SK-N-SH (cell line): ENCODE measurements around the gene S1PR3. TPM values are rescaled to one million over a fixed set of nuclear protein-coding genes. Genes with fewer than 3 reads are reported as not detected.

Source experiments
- CTCF ChIA-PET: fragments of 300-600, 350-600 bp; formaldehyde crosslinking; extraction: SDS; loops from one replicate; lab custom pipeline; 2021; lab: Yijun Ruan, JAX
- POLR2A ChIA-PET: fragments of 350-600 bp; sonication (Branson Sonifier 250); formaldehyde crosslinking; extraction: SDS; loops from one replicate; lab custom pipeline; 2020; ENCODE audit warnings: antibody characterized with exemption, inconsistent platforms; lab: Yijun Ruan, JAX
- DNase-seq: peaks from one replicate; pipeline ENCODE4 v3.0.0; 2012
- H2AFZ ChIP-seq: fragments of 200-600 bp; sonication (generic); 2 replicates; pipeline ENCODE4 v1.8.1; 2016; ENCODE audit warnings: antibody characterized with exemption, mild to moderate bottlenecking, low read depth
- H3F3A ChIP-seq: fragments of 200-600 bp; sonication (generic); replicated peaks from 2 replicates; pipeline ENCODE3; 2016; ENCODE audit warnings: antibody characterized with exemption, mild to moderate bottlenecking; ENCODE audit not compliant: insufficient read depth
- H3K27ac ChIP-seq, 2 experiments: fragments of 200-500 bp in 1 of 2; fragments of 200-600 bp in 1 of 2; sonication (Bioruptor generic) in 1 of 2; sonication (generic), shearing (Covaris generic) in 1 of 2; 2 replicates each; pipeline versions ENCODE4 v1.5.1 to v1.6.1; 2014 to 2016; ENCODE audit warnings: low read depth in 2 of 2, inconsistent platforms in 1 of 2, low read length in 1 of 2, mild to moderate bottlenecking in 1 of 2, mixed read lengths in 1 of 2
- H3K27me3 ChIP-seq: fragments of 200-600 bp; sonication (generic), shearing (Covaris generic); 2 replicates; pipeline ENCODE4 v1.6.1; 2016; ENCODE audit warnings: mixed run types; ENCODE audit not compliant: insufficient read depth
- H3K36me3 ChIP-seq, 2 experiments: fragments of 200-500 bp in 1 of 2; fragments of 200-600 bp in 1 of 2; sonication (Bioruptor generic) in 1 of 2; sonication (generic) in 1 of 2; replicated peaks in 1 of 2; 2 replicates each; pipeline versions ENCODE3 to v1.5.1; 2014 to 2016; ENCODE audit warnings: low read length in 1 of 2, mild to moderate bottlenecking in 1 of 2; ENCODE audit not compliant: insufficient read depth in 2 of 2, control insufficient read depth in 1 of 2
- H3K4me1 ChIP-seq, 2 experiments: fragments of 200-500 bp in 1 of 2; fragments of 200-600 bp in 1 of 2; sonication (Bioruptor generic) in 1 of 2; sonication (generic), shearing (Covaris generic) in 1 of 2; 2 replicates each; pipeline versions ENCODE4 v1.5.1 to v1.6.1; 2014 to 2016; ENCODE audit warnings: low read depth in 1 of 2, low read length in 1 of 2, mixed run types in 1 of 2; ENCODE audit not compliant: insufficient read depth in 2 of 2, control insufficient read depth in 1 of 2
- H3K4me2 ChIP-seq: fragments of 200-600 bp; sonication (generic), shearing (Covaris generic); 2 replicates; pipeline ENCODE4 v1.6.1; 2017; ENCODE audit warnings: mixed run types
- H3K4me3 ChIP-seq, 2 experiments: fragments of 200-500 bp in 1 of 2; fragments of 200-600 bp in 1 of 2; sonication (Bioruptor generic) in 1 of 2; sonication (generic), shearing (Covaris generic) in 1 of 2; 2 replicates each; pipeline versions ENCODE4 v1.5.1 to v1.8.1; 2014 to 2016; ENCODE audit warnings: low read depth in 2 of 2, inconsistent platforms in 1 of 2, low read length in 1 of 2, mild to moderate bottlenecking in 1 of 2, mixed read lengths in 1 of 2, moderate library complexity in 1 of 2
- H3K79me2 ChIP-seq: fragments of 200-600 bp; sonication (generic); 2 replicates; pipeline ENCODE4 v1.8.1; 2017; ENCODE audit warnings: mild to moderate bottlenecking; ENCODE audit not compliant: insufficient read depth
- H3K9ac ChIP-seq: fragments of 200-600 bp; sonication (generic); 2 replicates; pipeline ENCODE4 v1.6.1; 2017; ENCODE audit warnings: mixed run types
- H3K9me2 ChIP-seq: fragments of 200-600 bp; sonication (generic); 2 replicates; pipeline ENCODE4 v1.6.1; 2017; ENCODE audit warnings: mixed run types
- H3K9me3 ChIP-seq: fragments of 200-600 bp; sonication (generic); 2 replicates; pipeline ENCODE4 v1.6.1; 2017; ENCODE audit warnings: mixed run types, mild to moderate bottlenecking, moderate library complexity
- H4K20me1 ChIP-seq: fragments of 200-600 bp; sonication (generic); 2 replicates; pipeline ENCODE4 v1.6.1; 2017; ENCODE audit warnings: mild to moderate bottlenecking, mixed run types; ENCODE audit not compliant: insufficient read depth
- CTCF ChIP-seq: fragments of 200-600 bp; sonication (generic); IDR thresholded peaks from 2 replicates; pipeline ENCODE4 v1.6.1; 2017; ENCODE audit warnings: antibody characterized with exemption, mild to moderate bottlenecking, moderate library complexity
- EP300 ChIP-seq, 2 experiments: IDR thresholded peaks; 2 replicates each; pipeline versions ENCODE4 v1.4.0 to v1.6.1; 2012; ENCODE audit warnings: borderline replicate concordance in 1 of 2, low read depth in 1 of 2, low read length in 1 of 2
- EZH2phosphoT487 ChIP-seq: fragments of 200-600 bp; sonication (generic); IDR thresholded peaks from 2 replicates; pipeline ENCODE4 v1.6.1; 2017; ENCODE audit warnings: low read depth, mixed run types, mild to moderate bottlenecking, antibody characterized with exemption, moderate library complexity, borderline replicate concordance
- FOXM1 ChIP-seq: IDR thresholded peaks from 2 replicates; pipeline ENCODE4 v1.4.0; 2012; ENCODE audit warnings: low read depth, mild to moderate bottlenecking
- IRF3 ChIP-seq: fragments of 150-350 bp; IDR thresholded peaks from 2 replicates; pipeline ENCODE4 v1.6.1; 2016; ENCODE audit warnings: mild to moderate bottlenecking, low read depth, low read length
- JUND ChIP-seq: IDR thresholded peaks from 2 replicates; pipeline ENCODE4 v1.4.0; 2012
- MAX ChIP-seq: IDR thresholded peaks from 2 replicates; pipeline ENCODE4 v1.4.0; 2012; ENCODE audit warnings: low read depth
- NFIC ChIP-seq: IDR thresholded peaks from 2 replicates; pipeline ENCODE4 v1.4.0; 2012; ENCODE audit warnings: borderline replicate concordance
- POLR2AphosphoS5 ChIP-seq: IDR thresholded peaks from 2 replicates; pipeline ENCODE4 v1.6.1; 2012; ENCODE audit warnings: low read depth, low read length
- RCOR1 ChIP-seq: fragments of 150-350 bp; IDR thresholded peaks from 2 replicates; pipeline ENCODE4 v1.6.1; 2017; ENCODE audit warnings: antibody characterized with exemption, low read length
- SMC3 ChIP-seq: IDR thresholded peaks from 2 replicates; pipeline ENCODE4 v1.6.1; 2012; ENCODE audit warnings: low read depth, low read length, improper control_type of control experiment
- TCF12 ChIP-seq: IDR thresholded peaks from 2 replicates; pipeline ENCODE4 v1.4.0; 2012
- USF1 ChIP-seq: IDR thresholded peaks from 2 replicates; pipeline ENCODE4 v1.4.0; 2012; ENCODE audit warnings: low read depth, borderline replicate concordance
- USF2 ChIP-seq: fragments of 150-350 bp; IDR thresholded peaks from 2 replicates; pipeline ENCODE4 v1.6.1; 2017; ENCODE audit warnings: antibody characterized with exemption, low read length, low read depth, borderline replicate concordance
- YY1 ChIP-seq: IDR thresholded peaks from 2 replicates; pipeline ENCODE4 v1.4.0; 2012; ENCODE audit warnings: low read depth, mild to moderate bottlenecking
- WGBS: methylation state at CpG from one replicate; pipeline ENCODE4 v1.1.6; 2017; ENCODE audit warnings: low lambda C conversion rate; 5-methylcytosine and 5-hydroxymethylcytosine counted together
- polyA plus RNA-seq, 3 experiments: library from polyadenylated mRNA; depleted of rRNA; stranded (reverse); fragments of >200 nt; gene quantifications; 2 replicates each; pipeline ENCODE4 v1.2.3, GENCODE V29; 2012

S1PR3 gene
- polyA plus RNA-seq, 1 of the 3 experiments (the other 2 are of a cell fraction) = 2.5 TPM

GRCh38 chr9:89042984-89043383 lies 51.7 kb downstream of the S1PR3 start:
- H3K4me3 ChIP-seq = no peak overlapping the region
- DNase-seq = no peak
- H3K9me3 ChIP-seq = no peaks in the 10 kb centered on the region
- CTCF ChIA-PET = no interaction called here
- no peaks in the 10 kb centered on the region for H3K4me1 ChIP-seq
- H3K36me3 ChIP-seq = peaks cover 7 to 33% of the 10 kb centered on the region in 2 experiments
- no peak overlapping the region for H2AFZ ChIP-seq
- POLR2A ChIA-PET = no interaction called here
- H3F3A ChIP-seq = peaks cover 16% of the 10 kb centered on the region
- no peaks in the 10 kb centered on the region; the same call in 1 of the 2 replicates for H3K79me2 ChIP-seq
- no peak overlapping the region for H3K27ac ChIP-seq
- no peaks in the 10 kb centered on the region for H4K20me1 ChIP-seq
- H3K9ac ChIP-seq = no peak overlapping the region
- no peaks in the 10 kb centered on the region for H3K9me2 ChIP-seq
- no peak overlapping the region for H3K4me2 ChIP-seq
- TF ChIP-seq CTCF = no peak
- no peak for TF ChIP-seq EP300 (IDR thresholded peaks at IDR 0.05; ENCODE audit: borderline replicate concordance in 1 of 2, low read depth in 1 of 2, low read length in 1 of 2)
- no peak for TF ChIP-seq IRF3
- TF ChIP-seq MAX = no peak
- TF ChIP-seq YY1 = no peak
- TF ChIP-seq USF2 = no peak
- no peak for TF ChIP-seq POLR2AphosphoS5
- no peak for TF ChIP-seq SMC3
- TF ChIP-seq TCF12 = no peak
- no peak for TF ChIP-seq EZH2phosphoT487
- TF ChIP-seq NFIC = no peak
- TF ChIP-seq FOXM1 = no peak
- TF ChIP-seq RCOR1 = no peak
- no peak for TF ChIP-seq USF1
- TF ChIP-seq JUND = no peak
- WGBS = 95% methylated on average over 9 of the region's 9 CpGs
- H3K27me3 ChIP-seq = no peaks in the 10 kb centered on the region
